Endothelial cell of umbilical vein (primary cell): ENCODE data around the gene PUS3. TPM values are rescaled to one million over a fixed set of nuclear protein-coding genes. Genes with fewer than 3 reads are reported as not detected.

Experiments
- BruUV-seq: library from RNA; stranded (reverse); fragments of 400-500 nt; replicated peaks from 2 replicates; lab custom pipeline; 2021; lab: Mats Ljungman, UMichigan
- CTCF ChIA-PET: fragments of 300-600, 350-600 bp; sonication (Branson Sonifier 250); formaldehyde crosslinking; loops from one replicate; lab custom pipeline; 2021; ENCODE audit warnings: antibody characterized with exemption, inconsistent platforms; lab: Charles Lee
- POLR2A ChIA-PET: fragments of 300-600, 350-600 bp; sonication (Branson Sonifier 250); formaldehyde crosslinking; loops from one replicate; lab custom pipeline; 2021; ENCODE audit warnings: antibody characterized with exemption, inconsistent platforms; lab: Charles Lee
- DNase-seq: peaks from one replicate; pipeline ENCODE4 v3.0.0-alpha.2; 2011; ENCODE audit warnings: low read depth, low spot score
- FAIRE-seq: peaks from 2 replicates; lab custom pipeline; 2011; peaks lifted over from hg19 to GRCh38; lab: Jason Lieb, UNC
- H2AFZ ChIP-seq: 2 replicates; pipeline ENCODE4 v1.6.0; 2012; ENCODE audit warnings: low read depth, low read length, control low read depth, inconsistent platforms
- H3K27ac ChIP-seq: 2 replicates; pipeline ENCODE4 v1.5.1; 2011; ENCODE audit warnings: low read depth, mild to moderate bottlenecking, control low read depth, low read length, moderate library complexity; ENCODE audit not compliant: insufficient read depth
- H3K27me3 ChIP-seq, 2 experiments: 2 replicates each; pipeline versions ENCODE4 v1.6.0 to v1.6.1; 2011; ENCODE audit warnings: low read length in 2 of 2, mixed read lengths in 1 of 2; ENCODE audit not compliant: control insufficient read depth in 2 of 2, insufficient read depth in 2 of 2
- H3K36me3 ChIP-seq, 2 experiments: 2 replicates in 1 of 2; 3 replicates in 1 of 2; pipeline ENCODE4 v1.5.1; 2011; ENCODE audit warnings: low read length in 2 of 2, mild to moderate bottlenecking in 1 of 2, moderate library complexity in 1 of 2; ENCODE audit not compliant: control insufficient read depth in 2 of 2, insufficient read depth in 2 of 2; ENCODE audit errors: extremely low read depth in 1 of 2
- H3K4me1 ChIP-seq: 3 replicates; pipeline ENCODE4 v1.5.1; 2011; ENCODE audit warnings: mild to moderate bottlenecking, low read length; ENCODE audit not compliant: control insufficient read depth, insufficient read depth; ENCODE audit errors: extremely low read depth
- H3K4me2 ChIP-seq: 2 replicates; pipeline ENCODE4 v1.6.1; 2011; ENCODE audit warnings: low read length, control low read depth, mixed read lengths; ENCODE audit not compliant: insufficient read depth
- H3K4me3 ChIP-seq, 3 experiments: fragments of 200-600 bp in 1 of 3; sonication (generic), shearing (Covaris generic) in 1 of 3; replicated peaks in 1 of 3; 2 replicates each; pipeline ENCODE4 v1.5.1; 2011 to 2016; ENCODE audit warnings: control low read depth in 3 of 3, low read length in 3 of 3, mild to moderate bottlenecking in 2 of 3, inconsistent platforms in 1 of 3, low read depth in 1 of 3, moderate library complexity in 1 of 3; ENCODE audit not compliant: insufficient read depth in 1 of 3
- H3K79me2 ChIP-seq: 2 replicates; pipeline ENCODE4 v1.6.0; 2012; ENCODE audit warnings: low read length, inconsistent platforms; ENCODE audit not compliant: control insufficient read depth, insufficient read depth
- H3K9ac ChIP-seq: replicated peaks from 2 replicates; pipeline ENCODE3; 2011; ENCODE audit warnings: low read length, control low read depth; ENCODE audit not compliant: insufficient read depth; ENCODE audit errors: extremely low read depth
- H3K9me1 ChIP-seq: replicated peaks from 3 replicates; pipeline ENCODE4 v1.6.0; 2011; ENCODE audit warnings: mild to moderate bottlenecking, low read length; ENCODE audit not compliant: control insufficient read depth, insufficient read depth; ENCODE audit errors: extremely low read depth
- H3K9me3 ChIP-seq: replicated peaks from 2 replicates; pipeline ENCODE4 v1.5.1; 2012; ENCODE audit warnings: low read length, inconsistent platforms; ENCODE audit not compliant: control insufficient read depth, insufficient read depth
- H4K20me1 ChIP-seq: replicated peaks from 2 replicates; pipeline ENCODE3; 2011; ENCODE audit warnings: mild to moderate bottlenecking, low read length; ENCODE audit not compliant: control insufficient read depth, insufficient read depth; ENCODE audit errors: extremely low read depth
- CTCF ChIP-seq, 2 donors: IDR thresholded peaks; 1 replicate in 1 of 2; 2 replicates in 1 of 2; pipeline ENCODE4 v1.5.1; 2011; ENCODE audit warnings: low read length in 2 of 2, mild to moderate bottlenecking in 2 of 2, moderate library complexity in 2 of 2, control low read depth in 1 of 2, inconsistent platforms in 1 of 2, low read depth in 1 of 2; ENCODE audit not compliant: insufficient read depth in 1 of 2; ENCODE audit errors: extremely low read depth in 1 of 2
- JUN ChIP-seq: IDR thresholded peaks from 2 replicates; pipeline ENCODE4 v1.6.1; 2011; ENCODE audit warnings: borderline replicate concordance, low read depth; ENCODE audit not compliant: insufficient read length, insufficient read depth
- MAX ChIP-seq: IDR thresholded peaks from 2 replicates; pipeline ENCODE4 v1.6.1; 2011; ENCODE audit not compliant: insufficient read depth, insufficient read length
- dilution Hi-C: fragments of 300-500 bp; cut with MboI; formaldehyde crosslinking; loops from one replicate; pipeline ENCODE4 v1.15.0; 2019; ENCODE audit warnings: low sequenced_read_pairs; ENCODE audit not compliant: extremely low pct_ligation_motif_present
- intact Hi-C: fragments of 100-400 bp; cut with micrococcal nuclease; formaldehyde crosslinking; loops from one replicate; pipeline ENCODE4 v1.10.0; 2022
- polyA plus RNA-seq, 4 experiments: library from polyadenylated mRNA; depleted of rRNA in 3 of 4; stranded (reverse) in 3 of 4; unstranded in 1 of 4; fragments of >200 nt; gene quantifications; 2 replicates each; pipeline versions ENCODE4 v1.2.1 to v1.2.3, GENCODE V29; 2011 to 2012; ENCODE audit warnings: missing spikeins in 1 of 4
- total RNA-seq: library from RNA; stranded (reverse); gene quantifications from 2 replicates; pipeline ENCODE4 v1.2.3, GENCODE V29; 2021

PUS3 gene
- total and polyA plus RNA-seq, 2 donors (not counting 3 experiments of a cell fraction or from before 2014, with no cell fraction given) = 5.1 to 10.3 TPM

DNA sequence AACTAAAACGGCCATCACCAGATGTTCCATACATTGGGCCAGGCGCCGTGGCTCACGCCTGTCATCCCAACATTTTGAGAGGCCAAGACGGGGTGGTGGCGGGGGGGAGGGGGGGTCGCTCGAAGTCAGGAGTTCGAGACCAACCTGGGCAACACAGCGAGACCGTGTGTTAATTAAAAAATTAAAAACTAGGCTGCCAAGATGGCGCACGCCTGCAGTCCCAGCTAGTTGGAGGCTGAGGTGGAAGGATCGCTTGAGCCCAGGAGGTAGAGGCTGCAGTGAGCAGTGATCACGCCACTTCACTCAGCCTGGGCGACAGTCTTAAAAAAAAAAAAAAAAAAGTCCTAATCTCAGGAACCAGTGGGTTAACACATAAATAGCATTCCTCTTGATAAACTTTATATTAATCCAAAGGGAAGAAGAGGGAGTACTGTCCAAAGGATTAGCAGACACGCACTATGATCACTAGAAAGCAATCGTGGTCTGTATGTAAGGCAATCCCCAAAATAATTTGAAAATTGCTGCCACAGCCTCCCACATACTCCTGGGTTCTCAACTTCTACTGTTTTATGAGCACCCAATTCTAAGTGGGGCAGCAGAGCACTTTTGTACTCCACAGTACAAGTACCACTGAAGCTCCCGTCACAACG, 604 bp downstream of the PUS3 start:
- Histone ChIP-seq H3K9me3 (no peaks in the 10 kb centered on the region), H3K27ac (peak overlapping the region; percentile 48), H3K4me3 (peak overlapping the region; percentile 59 to 88 (median 85)), H4K20me1 (no peaks in the 10 kb centered on the region), H3K79me2 (peaks cover 32% of the 10 kb centered on the region), H3K4me1 (peaks cover 8% of the 10 kb centered on the region), H3K9me1 (no peaks in the 10 kb centered on the region), H3K4me2 (peak overlapping the region; percentile 70), H2AFZ (peak overlapping the region; percentile 78), H3K9ac (peak overlapping the region; percentile 81), H3K27me3 (peaks cover 15 to 24% of the 10 kb centered on the region in 2 experiments), H3K36me3 (peaks cover 6 to 9% of the 10 kb centered on the region in 2 experiments)
- DNase-seq (no peak), FAIRE-seq (no peak)
- dilution Hi-C loops (no loop called here), intact Hi-C loops (no loop called here)
- ChIA-PET CTCF (interaction anchor here (0.9 to 2.0 kb wide), 5 partner anchors 9 to 292 kb away, joined by 4 to 18 read pairs (median 5); partner anchors contain the start of gene HYLS1), POLR2A (interaction anchor here (0.9 kb wide), 1 partner anchor 15 kb away, joined by 5 read pairs; the partner anchor contains the start of gene HYLS1)
- no peak for TF ChIP-seq MAX
- TSS peak; percentile 78 for BruUV-seq

DNA sequence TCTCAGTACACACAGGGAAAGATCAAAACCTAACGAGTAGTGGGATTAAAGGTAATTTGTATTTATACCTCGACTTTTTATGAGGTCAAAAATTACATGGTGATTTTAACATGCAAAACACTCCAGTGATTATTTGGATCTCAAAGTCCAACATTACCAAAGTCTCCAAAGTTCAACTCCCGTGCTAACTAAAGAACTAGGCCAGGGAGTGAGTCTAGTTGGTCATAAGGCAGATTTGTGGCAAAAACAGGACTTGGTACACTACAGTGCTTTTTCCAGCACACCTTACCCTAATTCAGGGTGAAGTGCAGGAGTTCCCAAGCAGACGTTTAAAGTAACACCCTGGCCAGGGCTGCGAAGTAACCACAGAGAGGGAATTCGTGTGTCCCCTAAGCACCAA, 1.1 kb downstream of the PUS3 start:
- no peaks in the 10 kb centered on the region for H3K9me1 ChIP-seq
- peaks cover 15 to 24% of the 10 kb centered on the region in 2 experiments for H3K27me3 ChIP-seq
- ChIA-PET POLR2A (no interaction called here), CTCF (interaction anchor here (2.0 kb wide), 1 partner anchor 292 kb away, joined by 9 read pairs; no protein-coding TSS in a partner anchor)
- H2AFZ ChIP-seq = no peak overlapping the region
- TF ChIP-seq CTCF (IDR thresholded peaks at IDR 0.05; ENCODE audit: extremely low read depth in 1 of 2, insufficient read depth in 1 of 2, low read depth in 1 of 2, low read length in 2 of 2) = no peak
- TF ChIP-seq MAX = no peak
- no peak for TF ChIP-seq JUN
- peaks cover 8 to 9% of the 10 kb centered on the region in 2 experiments for H3K36me3 ChIP-seq
- BruUV-seq = no TSS peak
- no peak overlapping the region for H3K4me3 ChIP-seq
- DNase-seq (no peak), FAIRE-seq (no peak)
- dilution Hi-C loops (no loop called here), intact Hi-C loops (no loop called here)
- no peak overlapping the region for H3K4me2 ChIP-seq
- no peaks in the 10 kb centered on the region for H3K9me3 ChIP-seq
- no peak overlapping the region for H3K27ac ChIP-seq
- peaks cover 36% of the 10 kb centered on the region for H3K79me2 ChIP-seq
- H3K9ac ChIP-seq = no peak overlapping the region
- H3K4me1 ChIP-seq = peaks cover 8% of the 10 kb centered on the region
- no peaks in the 10 kb centered on the region for H4K20me1 ChIP-seq
